Activated CD8-positive, alpha-beta memory T cell treated with anti-CD3 and anti-CD28 coated beads, Interleukin-2, amount 50 U/mL, for 1 hour (primary cell): Measurements from ENCODE around the gene ABHD17A.
"Not testable (repeated sequence)": the region's sequence is repeated elsewhere in the genome, so short reads cannot be mapped to it uniquely, and the experiment has no call there.

Source experiments
- DNase-seq: peaks from one replicate; pipeline ENCODE4 v3.0.0-alpha.2; 2020; ENCODE audit errors: extremely low read depth

The ABHD17A gene

GRCh38 chr19:1910177-1910576, 24.9 kb upstream of the ABHD17A start:
- no peak for DNase-seq

- DNase-seq, result no peak
These were observed 24.4 kb upstream of the ABHD17A start for GRCh38 chr19:1909761-1910080.

GRCh38 chr19:1908364-1908678, 23.0 kb upstream of the ABHD17A start:
- DNase-seq, result no peak

GRCh38 chr19:1907563-1908363, 22.5 kb upstream of the ABHD17A start:
- no peak for DNase-seq

GRCh38 chr19:1906985-1907562, 21.8 kb upstream of the ABHD17A start:
- no peak for DNase-seq

- DNase-seq, result no peak
These were observed 20.6 kb upstream of the ABHD17A start for GRCh38 chr19:1905863-1906375.

- DNase-seq, result peak; percentile 92
These were observed 20.0 kb upstream of the ABHD17A start, which contains the start of the genes ADAT3 and SCAMP4 for GRCh38 chr19:1905110-1905862. Gene ADAT3, plus strand, starts transcription at chr19:1905399. Its CDS starts 6,649 bp downstream, at chr19:1912048. Gene SCAMP4, plus strand, starts transcription at chr19:1905399. Its CDS starts 9,621 bp downstream, at chr19:1915020.

- DNase-seq, result no peak
These were observed 19.5 kb upstream of the ABHD17A start for GRCh38 chr19:1904860-1905109.

- DNase-seq, result no peak
These were observed 17.6 kb upstream of the ABHD17A start for GRCh38 chr19:1902923-1903322.

GRCh38 chr19:1901940-1902404, 16.7 kb upstream of the ABHD17A start:
- DNase-seq, result no peak

GRCh38 chr19:1896508-1896907, 11.2 kb upstream of the ABHD17A start:
- no peak for DNase-seq

- no peak for DNase-seq
These were observed 8.5 kb upstream of the ABHD17A start for GRCh38 chr19:1893791-1894190.

GRCh38 chr19:1889907-1890306, 4.6 kb upstream of the ABHD17A start:
- no peak for DNase-seq

GRCh38 chr19:1888385-1888784, 3.1 kb upstream of the ABHD17A start:
- DNase-seq, result no peak

GRCh38 chr19:1886360-1886759, 1.1 kb upstream of the ABHD17A start:
- not testable (repeated sequence) for DNase-seq

GRCh38 chr19:1884719-1885334, 469 bp downstream of the ABHD17A start:
- no peak for DNase-seq

GRCh38 chr19:1884291-1884718, 991 bp downstream of the ABHD17A start:
- no peak for DNase-seq

- no peak for DNase-seq
These were observed 1.5 kb downstream of the ABHD17A start for GRCh38 chr19:1883784-1884183.

- DNase-seq, result no peak
These were observed 2.3 kb downstream of the ABHD17A start for GRCh38 chr19:1882786-1883692.

- DNase-seq, result peak; percentile 91
These were observed 3.1 kb downstream of the ABHD17A start for GRCh38 chr19:1882089-1882785.
